ENCODE results near the gene ATE1.
A peak's percentile ranks its signal among the peaks of the same experiment; 100 is the strongest.
"Not testable (repeated sequence)": the region's sequence is repeated elsewhere in the genome, so short reads cannot be mapped to it uniquely, and the experiment has no call there.

Gene ATE1

GRCh38 chr10:121832647-121833046 is 95.2 kb downstream of the ATE1 start:
- DNase-seq = no peak

DNA sequence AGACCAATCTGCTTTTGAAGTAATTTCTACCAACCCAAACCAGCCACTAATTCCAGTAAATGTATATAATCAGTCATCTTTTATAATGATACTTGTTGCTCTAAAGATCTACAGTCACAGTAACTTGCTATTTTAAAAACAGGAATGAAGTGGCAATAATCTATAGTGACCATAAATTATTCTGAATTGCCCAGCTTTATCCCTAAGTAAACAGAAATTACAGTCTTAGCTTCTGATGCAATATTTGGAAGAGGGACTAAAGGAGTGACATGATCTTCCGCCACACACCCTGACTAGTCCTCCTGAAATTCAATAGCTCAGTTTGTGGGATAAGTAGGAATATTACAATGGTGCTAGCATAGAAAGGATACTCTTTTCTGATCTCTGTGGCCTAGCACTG is 96.1 kb downstream of the ATE1 start:
- no peak for DNase-seq

DNA sequence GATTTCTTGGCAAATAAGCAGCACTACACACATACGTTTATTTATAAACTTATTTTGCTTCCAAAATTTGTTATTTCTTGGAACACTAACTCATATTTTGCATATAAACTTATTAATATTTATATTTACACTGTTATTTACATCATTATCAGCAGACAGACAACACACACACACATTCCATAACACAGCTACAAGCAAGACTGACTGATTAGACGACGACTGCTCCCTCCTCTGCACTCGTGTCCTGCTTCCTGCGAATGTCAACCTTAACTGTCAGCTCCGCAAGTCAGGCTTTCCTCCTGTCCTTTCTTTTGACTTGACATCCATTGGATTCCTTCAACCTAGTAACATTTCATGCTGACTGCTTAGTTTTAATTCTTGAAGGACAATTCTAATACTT is 96.6 kb downstream of the ATE1 start:
- no peak for DNase-seq

DNA sequence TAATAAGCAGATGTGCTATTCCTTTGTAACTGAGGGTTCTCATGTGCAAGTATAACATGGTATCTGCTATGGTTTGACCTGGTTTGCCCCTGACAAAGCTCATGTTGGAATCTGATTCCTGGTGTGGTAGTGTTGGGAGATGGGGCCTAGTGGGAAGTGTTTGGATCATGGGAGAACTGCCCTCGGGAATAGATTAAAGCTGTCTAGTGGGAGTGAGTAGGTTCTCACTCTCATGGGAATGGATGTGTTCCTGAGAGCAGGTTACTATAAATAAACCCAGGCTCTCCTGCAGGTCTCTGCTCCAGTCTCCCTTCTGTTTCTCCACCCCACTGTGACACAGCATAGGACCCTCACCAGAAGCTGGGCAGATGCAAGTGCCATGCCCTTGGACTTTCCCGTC is 97.7 kb downstream of the ATE1 start:
- DNase-seq = no peak

- DNase-seq = no peak
These were observed 99.8 kb downstream of the ATE1 start for GRCh38 chr10:121828045-121828444.

DNA sequence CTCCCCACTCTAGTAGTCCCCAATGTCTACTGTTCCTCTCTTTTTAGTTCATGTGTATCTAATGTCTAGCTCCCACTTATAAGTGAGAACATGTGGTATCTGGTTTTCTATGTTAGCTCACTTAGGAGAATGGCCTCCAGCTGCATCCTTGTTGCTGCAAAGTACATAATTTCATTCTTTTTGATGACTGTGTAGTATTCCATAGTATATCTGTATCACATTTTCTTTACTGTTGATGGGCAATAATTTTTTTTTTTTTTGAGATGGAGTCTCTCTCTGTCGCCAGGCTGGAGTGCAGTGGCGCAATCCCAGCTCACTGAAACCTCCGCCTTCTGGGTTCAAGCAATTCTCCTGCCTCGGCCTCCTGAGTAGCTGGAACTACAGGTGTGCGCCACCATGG is 101.1 kb downstream of the ATE1 start:
- DNase-seq = not testable (repeated sequence)

DNA sequence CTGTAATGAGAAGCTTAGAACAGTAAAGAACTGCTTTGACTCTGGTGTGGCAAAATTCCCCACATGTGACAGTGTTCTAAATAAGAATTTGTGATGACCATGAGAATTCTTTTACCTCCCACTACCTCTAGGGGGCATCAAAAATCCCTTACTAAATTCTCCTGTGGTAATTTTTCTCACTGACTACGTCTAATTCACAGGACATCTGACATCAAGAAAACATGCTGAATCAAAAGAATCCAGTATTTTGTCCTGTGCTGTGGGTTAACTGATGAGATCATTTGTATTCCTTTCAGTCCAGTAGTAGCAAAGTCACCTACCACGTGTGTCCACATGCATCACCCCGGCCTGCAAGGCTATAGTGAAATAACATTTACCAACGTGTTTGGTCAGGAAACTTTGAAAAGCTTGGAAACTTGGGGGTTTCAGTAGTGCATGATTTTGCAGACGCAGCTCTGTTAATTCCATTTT is 103.8 kb downstream of the ATE1 start:
- peak in 3 of 51 donors; percentile 3 to 54 (median 9) for DNase-seq

DNA sequence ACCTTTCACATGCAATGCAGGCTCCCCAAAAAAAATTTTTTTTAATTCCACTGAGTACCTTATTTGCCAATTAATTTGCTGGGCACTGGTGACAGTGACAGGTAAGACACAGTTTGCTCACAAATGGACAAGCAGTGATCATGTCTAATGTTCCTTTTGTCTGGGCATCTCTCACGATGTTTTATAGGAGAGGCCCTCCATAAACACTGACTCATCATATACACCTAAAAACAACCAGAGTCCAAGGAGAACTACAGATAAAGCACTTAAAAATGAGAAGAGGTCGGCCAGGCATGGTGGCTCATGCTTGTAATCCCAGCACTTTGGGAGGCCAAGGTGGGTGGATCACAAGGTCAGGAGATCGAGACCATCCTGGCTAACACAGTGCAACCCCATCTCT is 105.1 kb downstream of the ATE1 start:
- DNase-seq = no peak

GRCh38 chr10:121822180-121822579 is 105.7 kb downstream of the ATE1 start:
- DNase-seq = no peak

DNA sequence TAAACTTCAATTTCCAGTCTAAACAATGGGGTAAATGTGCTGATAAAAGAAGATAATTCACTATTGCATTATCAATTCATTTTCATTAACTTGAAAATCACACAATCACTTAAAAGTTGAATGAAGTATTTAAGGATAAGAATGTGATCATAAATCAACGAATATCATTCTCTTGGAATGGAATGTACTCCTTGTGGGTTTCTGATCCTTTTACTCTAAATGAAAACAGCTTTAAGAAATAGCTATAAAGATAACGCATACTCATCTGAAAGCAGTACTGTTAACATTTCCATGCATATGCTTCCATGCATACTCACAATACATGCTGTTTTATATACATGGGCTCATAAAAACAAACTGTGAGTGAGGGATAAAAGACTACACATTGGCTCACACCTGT is 108.8 kb downstream of the ATE1 start:
- DNase-seq = no peak

- no peak for DNase-seq
These were observed 109.2 kb downstream of the ATE1 start for GRCh38 chr10:121818599-121818998.

DNA sequence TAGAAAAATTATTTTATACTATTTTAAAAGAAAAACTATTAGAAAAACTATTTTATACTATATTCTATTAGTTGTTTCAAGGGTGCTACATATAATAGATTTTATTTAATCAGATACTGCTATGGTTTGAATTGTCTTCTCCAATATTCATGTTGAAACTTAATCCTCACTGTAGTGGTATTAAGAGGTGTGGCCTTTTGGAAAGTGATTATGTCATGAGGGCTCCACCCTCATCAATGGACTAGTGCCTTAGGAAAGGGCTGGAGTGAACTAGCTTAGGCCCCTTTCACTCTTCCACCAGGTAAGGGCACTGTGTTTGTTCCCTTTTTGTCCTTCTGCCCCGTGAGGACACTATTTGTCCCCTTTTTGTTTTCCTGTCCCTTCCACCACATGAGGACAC is 111.6 kb downstream of the ATE1 start:
- DNase-seq = no peak

GRCh38 chr10:121813857-121814256 is 114.0 kb downstream of the ATE1 start:
- no peak for DNase-seq

DNA sequence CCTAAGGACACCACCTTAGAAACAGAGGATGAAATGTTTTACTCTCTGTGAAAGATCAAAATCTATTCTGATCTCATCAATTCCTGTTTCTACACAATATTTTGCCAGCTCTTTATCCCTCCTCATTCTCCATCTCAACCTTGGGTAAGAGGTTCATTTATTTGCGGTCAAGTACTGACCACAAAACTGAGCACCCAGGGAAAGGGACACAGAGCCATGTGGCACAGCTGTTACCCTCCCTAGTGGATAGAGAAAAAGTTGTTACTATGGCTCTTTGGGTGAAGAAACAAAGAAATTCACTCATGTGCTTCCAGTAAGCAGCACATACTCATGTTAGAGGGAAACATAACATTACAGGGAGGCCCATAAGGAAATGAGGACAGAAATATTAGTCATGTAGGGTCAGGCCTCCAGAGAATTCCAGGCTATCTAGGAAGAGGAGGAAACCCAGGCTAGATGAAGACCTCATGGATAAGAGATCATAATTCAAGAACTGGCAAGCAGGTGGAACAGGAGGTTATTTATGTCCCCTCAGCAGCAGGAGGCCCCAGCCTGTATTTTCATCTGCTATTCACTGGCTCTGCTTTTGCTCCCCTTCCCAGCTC is 114.5 kb downstream of the ATE1 start:
- DNase-seq = no peak

DNA sequence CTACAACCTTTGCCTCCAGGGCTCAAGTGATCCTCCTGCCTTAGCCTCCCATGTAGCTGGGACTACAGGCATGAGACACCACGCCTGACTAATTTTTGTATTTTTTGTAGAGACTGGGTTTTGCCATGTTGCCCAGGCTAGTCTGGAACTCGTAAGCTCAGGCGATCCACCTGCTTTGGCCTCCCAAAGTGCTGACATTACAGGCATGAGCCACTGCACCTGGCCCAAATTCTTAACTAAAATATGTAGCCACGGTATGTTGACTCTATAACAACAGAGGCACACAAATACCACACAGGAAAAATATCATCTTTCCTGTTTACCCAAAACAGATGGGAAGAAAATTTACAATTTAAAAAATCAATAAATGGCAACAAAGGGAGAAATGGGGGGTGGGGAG is 115.8 kb downstream of the ATE1 start:
- DNase-seq = no peak

DNA sequence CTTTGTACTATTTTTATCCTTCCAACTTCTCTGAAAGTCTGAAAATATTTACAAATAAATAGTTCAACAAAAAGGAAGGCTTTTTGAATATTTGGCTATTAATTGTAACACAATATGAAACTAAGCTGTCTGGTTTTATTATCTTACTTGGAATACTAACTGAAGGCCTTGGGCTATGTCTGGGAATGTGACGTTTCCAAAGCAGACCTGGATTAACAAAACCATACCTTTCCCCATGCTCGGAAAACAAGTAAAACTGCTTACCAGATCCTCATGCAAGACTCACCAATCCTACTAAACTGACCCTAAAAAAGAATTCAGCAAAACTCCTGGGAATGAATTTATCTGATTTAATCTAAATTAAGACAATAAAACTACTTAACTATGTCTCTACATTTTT is 116.4 kb downstream of the ATE1 start:
- DNase-seq = no peak

DNA sequence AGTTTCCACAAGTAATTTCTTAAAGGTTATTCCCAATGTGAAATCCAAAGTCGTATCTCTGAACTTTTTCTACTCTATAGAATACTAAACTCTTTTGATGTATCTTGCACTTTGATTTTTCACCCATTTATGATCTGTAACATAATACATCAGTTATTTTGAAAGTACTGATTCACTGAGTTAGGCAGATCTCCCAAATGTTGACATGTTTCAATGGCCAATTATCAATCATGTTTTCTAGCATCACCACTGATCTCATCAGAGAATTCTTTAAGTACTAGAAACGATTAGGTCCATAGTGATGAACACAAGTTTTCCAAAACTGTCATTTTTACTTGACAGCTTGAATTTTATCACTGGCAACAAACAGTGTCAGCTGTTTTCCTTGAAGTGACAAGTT is 119.0 kb downstream of the ATE1 start:
- no peak for DNase-seq

DNA sequence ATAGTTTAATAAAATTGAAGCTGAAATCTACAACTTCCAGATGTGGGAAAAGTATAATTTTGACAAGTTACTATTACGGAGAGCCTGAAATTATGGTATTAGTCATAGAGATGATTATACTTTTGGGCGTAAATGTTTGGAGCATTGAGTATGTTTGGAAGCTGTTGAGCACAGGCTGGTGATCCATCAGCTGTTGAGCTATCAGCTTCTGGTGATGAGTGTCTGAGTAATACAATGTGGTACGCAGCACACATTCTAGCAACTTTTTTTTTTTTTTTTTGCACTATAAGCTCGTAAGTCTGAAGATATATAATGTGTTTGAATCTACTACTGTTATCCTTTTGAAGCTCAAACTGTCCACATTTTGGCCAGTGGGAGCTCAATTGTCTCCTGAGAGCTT is 123.4 kb downstream of the ATE1 start:
- DNase-seq = no peak

GRCh38 chr10:121803611-121804010 is 124.2 kb downstream of the ATE1 start:
- no peak for DNase-seq

DNA sequence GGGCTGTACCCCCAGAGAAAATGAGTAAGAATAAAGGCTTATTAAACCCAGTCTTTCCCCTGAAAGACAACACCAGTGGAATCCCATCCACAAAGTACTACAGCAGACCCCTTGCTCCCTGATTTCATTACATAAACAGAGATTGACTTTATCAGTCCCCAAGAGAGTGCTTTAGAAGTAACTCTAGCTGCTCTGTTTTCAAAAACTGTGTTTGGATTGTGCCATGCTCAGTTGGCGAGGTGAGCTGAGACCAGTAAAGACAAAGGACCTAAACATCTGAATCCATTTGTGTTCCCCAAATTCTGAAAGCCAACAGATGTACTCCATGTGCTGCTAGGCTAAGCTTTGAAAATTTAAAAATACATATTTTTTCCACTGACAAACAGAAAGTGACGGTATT is 127.0 kb downstream of the ATE1 start:
- no peak for DNase-seq

DNA sequence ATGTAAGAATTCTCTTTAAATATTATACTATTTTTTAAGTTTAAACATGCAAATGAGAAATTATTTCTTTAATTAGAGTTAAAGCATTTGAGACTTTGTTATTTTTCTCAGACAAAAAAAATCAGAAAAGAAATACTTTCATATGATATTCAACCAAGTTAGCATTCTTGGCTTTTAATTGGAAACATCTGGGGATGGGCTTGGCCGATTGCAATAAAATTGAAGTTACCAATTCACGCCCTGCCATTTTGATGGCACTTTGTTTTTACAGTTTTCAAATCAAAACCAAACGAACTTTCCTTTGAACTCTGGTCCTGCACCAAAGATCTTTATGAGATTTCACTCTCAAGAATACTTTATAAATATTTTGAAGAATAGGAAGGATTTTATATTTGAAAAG is 127.7 kb downstream of the ATE1 start:
- no peak for DNase-seq

- no peak for DNase-seq
These were observed 130.3 kb downstream of the ATE1 start for GRCh38 chr10:121797490-121797889.

GRCh38 chr10:121796342-121796741 is 131.5 kb downstream of the ATE1 start:
- no peak for DNase-seq

DNA sequence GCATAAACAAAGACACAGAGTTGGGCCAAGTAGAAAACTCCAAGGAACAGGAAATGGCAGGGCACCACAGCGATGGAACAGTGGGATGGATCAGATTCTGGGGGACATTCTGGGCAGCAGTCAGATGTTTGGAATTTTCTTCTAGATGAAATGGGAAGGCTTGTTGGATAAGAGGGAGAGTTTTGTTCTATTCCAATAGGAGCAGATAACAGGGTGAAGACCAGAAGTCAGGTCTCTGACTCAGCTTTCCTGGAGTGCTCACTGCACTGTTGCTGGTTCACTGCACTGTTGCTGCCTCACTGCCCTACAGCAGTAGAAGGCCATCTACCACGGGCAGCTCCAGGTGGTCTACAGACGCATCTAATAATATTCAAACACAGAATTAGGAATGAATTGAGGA is 135.6 kb downstream of the ATE1 start:
- no peak for DNase-seq

All from hypothalamus (tissue), 51 donors.